LNCaP clone FGC (cell line): ENCODE results near the gene H6PD.

Source experiments
- DNase-seq: peaks from one replicate; pipeline ENCODE4 v3.0.0-alpha.2; 2011; ENCODE audit warnings: low read depth
- H3K4me3 ChIP-seq: 2 replicates; pipeline ENCODE4 v1.5.1; 2011; ENCODE audit warnings: mild to moderate bottlenecking, low read depth, low read length, control low read depth
- TF ChIP-seq, protein P1 (sequence below): IDR thresholded peaks from 2 replicates; pipeline ENCODE4 v1.5.1; 2012; ENCODE audit warnings: mild to moderate bottlenecking; ENCODE audit not compliant: control insufficient read depth, insufficient read depth; ENCODE audit errors: extremely low read depth

The H6PD gene

DNA sequence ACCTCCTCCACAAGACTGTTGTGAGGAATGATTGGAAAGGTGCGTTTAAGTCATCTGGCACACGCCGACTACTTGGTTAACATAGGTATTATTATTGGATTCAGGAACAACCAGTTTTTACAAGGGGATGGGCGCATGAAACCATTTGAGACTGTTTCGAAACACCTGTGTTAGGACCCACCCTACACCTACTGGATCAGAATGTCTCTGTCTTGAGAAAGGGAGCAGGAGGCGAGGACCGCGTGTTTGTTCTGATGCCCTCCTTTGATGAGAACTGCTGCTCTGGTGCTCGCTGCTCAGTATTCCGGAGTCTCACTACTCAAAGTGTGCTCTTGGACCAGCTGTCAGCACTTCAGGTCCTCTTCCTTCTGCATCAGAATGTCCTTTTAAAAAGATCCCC is 7.3 kb downstream of the H6PD start:
- no peak for DNase-seq
- no peak overlapping the region for H3K4me3 ChIP-seq
- TF ChIP-seq, protein P1, sequence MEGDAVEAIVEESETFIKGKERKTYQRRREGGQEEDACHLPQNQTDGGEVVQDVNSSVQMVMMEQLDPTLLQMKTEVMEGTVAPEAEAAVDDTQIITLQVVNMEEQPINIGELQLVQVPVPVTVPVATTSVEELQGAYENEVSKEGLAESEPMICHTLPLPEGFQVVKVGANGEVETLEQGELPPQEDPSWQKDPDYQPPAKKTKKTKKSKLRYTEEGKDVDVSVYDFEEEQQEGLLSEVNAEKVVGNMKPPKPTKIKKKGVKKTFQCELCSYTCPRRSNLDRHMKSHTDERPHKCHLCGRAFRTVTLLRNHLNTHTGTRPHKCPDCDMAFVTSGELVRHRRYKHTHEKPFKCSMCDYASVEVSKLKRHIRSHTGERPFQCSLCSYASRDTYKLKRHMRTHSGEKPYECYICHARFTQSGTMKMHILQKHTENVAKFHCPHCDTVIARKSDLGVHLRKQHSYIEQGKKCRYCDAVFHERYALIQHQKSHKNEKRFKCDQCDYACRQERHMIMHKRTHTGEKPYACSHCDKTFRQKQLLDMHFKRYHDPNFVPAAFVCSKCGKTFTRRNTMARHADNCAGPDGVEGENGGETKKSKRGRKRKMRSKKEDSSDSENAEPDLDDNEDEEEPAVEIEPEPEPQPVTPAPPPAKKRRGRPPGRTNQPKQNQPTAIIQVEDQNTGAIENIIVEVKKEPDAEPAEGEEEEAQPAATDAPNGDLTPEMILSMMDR: no peak

DNA sequence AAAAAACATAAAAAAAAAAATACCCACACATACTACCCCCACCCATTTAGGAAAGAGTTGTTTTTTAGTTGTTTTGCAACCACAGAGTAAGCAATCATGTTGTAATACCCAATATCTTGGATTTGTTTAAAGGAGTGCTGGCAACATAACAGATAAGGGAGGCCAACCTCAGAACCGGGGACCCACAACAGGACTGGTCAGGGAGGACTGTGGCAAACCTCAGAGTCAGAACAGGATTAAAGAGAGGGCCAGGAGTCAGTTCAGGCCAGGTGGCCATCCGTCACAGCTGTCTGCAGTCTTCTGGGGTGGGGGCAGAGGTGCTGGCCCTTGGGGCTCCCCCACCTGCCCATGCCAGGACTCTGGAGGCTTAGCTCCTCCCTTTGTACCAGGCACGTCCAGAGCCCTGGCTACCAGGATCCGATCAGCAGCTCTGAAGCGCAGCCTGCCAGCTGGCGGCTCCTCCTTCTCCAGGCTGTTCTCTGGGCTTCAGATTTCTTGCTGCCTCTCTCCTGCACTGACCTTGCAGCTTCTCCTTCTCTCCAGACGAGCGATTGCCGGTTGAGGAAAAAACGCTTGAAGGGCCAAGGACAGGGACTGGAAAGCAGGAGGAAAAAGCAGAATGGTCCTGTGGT is 7.9 kb downstream of the H6PD start:
- peak overlapping the region; percentile 4; the same call in 1 of the 2 replicates for H3K4me3 ChIP-seq
- TF ChIP-seq, protein P1: no peak
- DNase-seq: peak; percentile 75

DNA sequence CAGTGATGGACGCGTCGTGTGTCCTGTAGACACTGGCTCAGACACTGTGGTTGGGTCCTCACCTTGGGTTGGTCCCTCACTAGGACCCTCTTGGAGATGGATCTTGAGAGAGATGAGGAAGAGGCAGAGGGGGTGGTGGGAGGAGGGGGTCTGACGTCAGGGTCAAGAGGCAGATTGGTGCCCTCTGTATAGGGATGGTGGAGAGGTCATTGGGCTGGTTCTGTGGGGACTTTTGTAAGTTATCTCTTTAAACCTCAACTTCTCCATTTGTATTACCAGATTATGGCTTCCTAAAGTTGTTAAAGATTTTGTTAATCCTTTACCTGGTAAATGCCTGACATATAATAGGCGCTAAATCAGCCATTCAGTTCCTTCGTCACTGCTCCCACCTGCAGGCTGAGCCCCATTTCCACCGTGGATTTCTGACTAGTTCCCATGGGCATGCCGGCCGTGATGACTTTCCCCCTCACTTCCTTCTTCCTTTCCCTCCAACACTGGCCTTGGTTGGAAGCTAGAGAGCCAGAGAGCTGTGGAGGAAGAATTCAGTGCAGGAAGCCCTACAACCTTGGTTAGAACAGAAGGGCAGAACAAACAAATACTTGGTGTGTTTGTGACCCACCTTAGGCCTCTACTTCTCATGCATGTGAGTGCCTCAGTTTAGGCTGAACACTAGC is 8.6 kb downstream of the H6PD start:
- DNase-seq: no peak
- H3K4me3 ChIP-seq: peak overlapping the region; percentile 4; the same call in 1 of the 2 replicates
- TF ChIP-seq, protein P1: no peak

DNA sequence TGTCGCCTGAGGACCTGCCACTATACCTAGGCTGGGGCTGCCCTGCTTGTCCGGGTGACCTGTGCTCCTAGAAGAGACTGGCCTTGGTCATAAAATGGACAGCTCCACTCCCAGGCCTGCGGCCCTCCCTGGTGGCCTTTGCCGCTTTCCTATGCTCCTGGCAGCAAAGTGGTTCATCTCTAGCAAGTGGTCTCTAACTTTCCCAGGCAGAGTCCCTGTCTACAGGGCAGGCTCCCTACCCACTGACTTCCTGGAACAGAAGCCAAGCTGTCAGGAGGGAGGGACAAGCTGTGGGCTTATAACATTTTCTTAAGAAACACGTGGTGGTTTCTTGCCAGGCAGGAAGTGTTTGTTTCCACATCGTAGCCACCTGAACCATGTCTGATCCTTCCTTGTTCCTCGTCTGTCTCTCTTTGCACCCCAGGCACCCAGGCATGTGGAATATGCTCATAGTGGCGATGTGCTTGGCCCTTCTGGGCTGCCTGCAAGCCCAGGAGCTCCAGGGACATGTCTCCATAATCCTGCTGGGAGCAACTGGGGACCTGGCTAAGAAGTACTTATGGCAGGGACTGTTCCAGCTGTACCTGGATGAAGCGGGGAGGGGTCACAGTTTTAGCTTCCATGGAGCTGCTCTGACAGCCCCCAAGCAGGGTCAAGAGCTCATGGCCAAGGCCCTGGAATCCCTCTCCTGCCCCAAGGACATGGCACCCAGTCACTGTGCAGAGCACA is 10.1 kb downstream of the H6PD start:
- no peak overlapping the region for H3K4me3 ChIP-seq
- TF ChIP-seq, protein P1: no peak
- DNase-seq: peak; percentile 89

DNA sequence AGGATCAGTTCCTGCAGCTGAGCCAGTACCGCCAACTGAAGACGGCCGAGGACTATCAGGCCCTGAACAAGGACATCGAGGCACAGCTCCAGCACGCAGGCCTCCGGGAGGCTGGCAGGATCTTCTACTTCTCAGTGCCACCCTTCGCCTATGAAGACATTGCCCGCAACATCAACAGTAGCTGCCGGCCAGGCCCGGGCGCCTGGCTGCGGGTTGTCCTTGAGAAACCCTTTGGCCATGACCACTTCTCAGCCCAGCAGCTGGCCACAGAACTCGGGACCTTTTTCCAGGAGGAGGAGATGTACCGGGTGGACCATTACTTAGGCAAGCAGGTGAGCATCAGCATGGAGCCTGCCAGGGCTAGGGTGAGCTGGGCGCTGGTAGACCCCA is 10.7 kb downstream of the H6PD start:
- DNase-seq: no peak
- TF ChIP-seq, protein P1: no peak
- H3K4me3 ChIP-seq: no peak overlapping the region

DNA sequence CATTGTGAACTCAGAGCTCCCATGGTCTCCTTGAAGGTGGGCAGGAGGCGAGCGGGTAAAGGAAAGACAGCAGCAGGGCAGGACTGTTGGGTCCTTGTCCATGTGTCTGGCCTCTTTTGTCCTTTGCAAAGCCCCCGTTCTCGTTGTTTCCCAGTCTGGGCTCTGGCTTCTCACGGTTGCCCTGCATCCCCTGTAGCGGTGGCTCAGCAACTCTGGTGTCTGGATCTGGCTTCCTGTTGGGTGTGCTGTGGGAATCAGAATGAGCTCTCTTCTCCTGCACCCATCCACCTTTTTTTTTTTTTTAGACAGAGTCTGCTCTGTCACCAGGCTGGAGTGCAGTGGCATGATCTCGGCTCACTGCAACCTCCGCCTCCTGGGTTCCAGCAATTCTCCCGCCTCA is 11.1 kb downstream of the H6PD start:
- DNase-seq: no peak
- H3K4me3 ChIP-seq: no peak overlapping the region
- TF ChIP-seq, protein P1: no peak
